ENCODE results near the gene FGF19.
"Not testable (repeated sequence)": the region's sequence is repeated elsewhere in the genome, so short reads cannot be mapped to it uniquely, and the experiment has no call there.

The FGF19 gene

GRCh38 chr11:69695581-69695980 lies 8.2 kb downstream of the FGF19 start:
- DNase-seq = no peak

GRCh38 chr11:69694781-69695180 lies 9.0 kb downstream of the FGF19 start:
- no peak for DNase-seq

DNA sequence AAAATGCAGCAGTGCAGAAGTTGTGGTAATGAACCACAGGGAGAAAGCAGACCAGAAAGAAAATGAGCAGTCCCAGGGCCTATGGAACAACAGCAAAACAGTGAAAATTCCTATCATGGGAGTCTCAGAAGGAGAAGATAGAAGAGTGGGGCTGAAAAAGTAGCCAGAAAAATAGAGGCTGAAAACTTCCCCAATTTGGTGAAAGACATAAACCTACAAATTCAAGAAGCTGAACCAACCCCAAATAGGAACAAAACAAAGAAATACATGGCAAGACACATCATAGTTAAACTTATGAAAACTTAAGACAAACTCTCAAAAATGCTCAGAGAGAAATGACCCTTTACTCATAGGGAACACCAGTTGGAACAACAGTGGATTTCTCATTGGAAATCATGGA lies 11.4 kb downstream of the FGF19 start:
- DNase-seq = no peak

DNA sequence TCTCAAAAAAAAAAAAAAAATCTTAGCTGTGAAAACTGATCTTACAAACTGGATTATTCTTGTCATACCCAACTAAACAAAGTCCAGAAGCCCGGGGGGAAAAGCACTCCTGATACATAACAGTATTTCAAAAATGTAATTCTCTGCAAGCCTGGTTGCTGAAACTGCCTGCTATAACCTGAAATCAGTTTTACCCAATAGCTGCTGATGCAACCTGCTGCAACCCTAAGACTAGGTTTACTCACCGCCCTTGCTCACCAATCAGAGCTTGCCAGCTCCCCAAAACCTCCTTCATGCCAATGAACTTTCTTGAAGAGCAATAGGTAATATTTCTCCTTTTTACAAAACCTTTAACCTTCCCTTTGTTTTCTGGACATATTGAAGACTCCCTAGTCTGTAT lies 12.4 kb downstream of the FGF19 start:
- no peak for DNase-seq

- no peak for DNase-seq
Measured at GRCh38 chr11:69689484-69690319, 14.1 kb downstream of the FGF19 start.

DNA sequence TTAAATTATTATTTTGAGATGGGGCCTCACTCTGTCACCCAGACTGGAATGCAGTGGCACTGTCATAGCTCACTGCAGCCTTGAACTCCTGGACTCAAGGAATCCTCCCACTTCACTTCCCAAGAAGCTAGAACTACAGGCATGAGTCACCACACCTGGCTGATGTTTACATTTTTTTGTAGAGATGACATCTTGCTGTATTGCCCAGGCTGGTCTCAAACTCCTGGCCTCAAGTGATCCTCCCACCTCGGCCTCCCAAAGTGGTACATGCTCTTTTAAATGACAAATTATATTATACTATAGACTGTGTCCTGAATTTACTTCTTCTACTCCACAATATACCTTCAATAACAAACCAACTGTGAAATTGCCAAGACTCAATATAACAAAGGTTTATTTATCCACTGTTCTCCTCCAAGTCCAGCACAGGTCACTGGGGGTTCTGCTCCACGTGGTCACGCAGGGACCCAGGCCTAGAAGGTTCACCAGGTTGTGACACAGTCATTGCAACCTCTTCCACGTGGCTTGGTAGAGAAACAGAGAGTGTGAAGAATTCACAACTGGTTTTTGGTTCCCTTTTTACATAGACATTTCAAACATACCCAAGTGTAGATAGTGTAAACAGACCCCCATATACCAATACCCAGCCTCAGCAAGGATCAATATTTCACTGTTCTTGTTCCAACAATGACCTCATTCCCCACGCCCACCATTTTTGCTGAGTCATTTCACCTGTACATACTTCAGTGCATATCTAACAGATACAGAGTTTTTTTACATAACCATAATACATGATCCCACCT lies 15.7 kb downstream of the FGF19 start:
- DNase-seq = not testable (repeated sequence)

GRCh38 chr11:69686856-69687255 lies 17.0 kb downstream of the FGF19 start:
- no peak for DNase-seq

GRCh38 chr11:69686452-69686851 lies 17.4 kb downstream of the FGF19 start:
- no peak for DNase-seq

DNA sequence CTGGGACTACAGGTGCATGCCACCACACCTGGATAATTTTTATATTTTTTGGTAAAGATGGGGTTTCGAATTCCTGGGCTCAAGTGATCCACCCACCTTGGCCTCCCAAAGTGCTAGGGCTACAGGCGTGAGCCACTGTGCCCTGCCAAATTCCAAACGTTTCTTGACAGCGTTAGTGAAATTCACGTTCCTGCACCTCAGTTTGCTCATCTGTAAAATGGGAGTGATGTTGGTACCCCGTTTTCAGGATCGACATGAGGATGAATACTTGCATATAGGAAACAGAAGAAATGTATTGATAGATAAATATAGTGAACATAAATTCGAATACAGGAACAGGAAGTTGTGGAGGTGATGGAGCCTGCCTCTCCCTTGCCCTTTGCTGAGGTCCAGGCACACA lies 18.5 kb downstream of the FGF19 start:
- no peak for DNase-seq

DNA sequence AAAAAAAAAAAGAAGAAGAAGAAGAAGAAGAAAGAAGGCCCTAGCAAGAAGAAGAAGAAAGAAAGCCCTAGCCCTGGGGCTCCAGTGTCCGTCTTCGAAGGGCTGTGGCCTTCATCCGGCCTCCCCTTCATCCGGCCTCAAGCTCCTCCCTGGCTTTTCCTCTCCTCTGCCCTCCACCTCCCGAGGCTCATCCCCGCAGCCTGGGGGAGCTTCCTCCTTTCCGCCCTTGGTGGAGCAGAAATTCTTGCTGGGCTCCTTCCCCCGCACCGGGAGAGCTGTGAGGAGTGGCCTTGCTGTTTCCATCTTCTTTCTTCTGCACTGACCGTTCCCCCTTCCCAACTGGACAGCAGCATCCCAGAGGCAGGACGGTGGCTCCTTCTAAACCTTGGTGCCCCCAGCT lies 19.2 kb downstream of the FGF19 start:
- DNase-seq = no peak

- no peak for DNase-seq
Measured at GRCh38 chr11:69683764-69684333, 20.0 kb downstream of the FGF19 start.

GRCh38 chr11:69682681-69683326 lies 21.0 kb downstream of the FGF19 start:
- no peak for DNase-seq

DNA sequence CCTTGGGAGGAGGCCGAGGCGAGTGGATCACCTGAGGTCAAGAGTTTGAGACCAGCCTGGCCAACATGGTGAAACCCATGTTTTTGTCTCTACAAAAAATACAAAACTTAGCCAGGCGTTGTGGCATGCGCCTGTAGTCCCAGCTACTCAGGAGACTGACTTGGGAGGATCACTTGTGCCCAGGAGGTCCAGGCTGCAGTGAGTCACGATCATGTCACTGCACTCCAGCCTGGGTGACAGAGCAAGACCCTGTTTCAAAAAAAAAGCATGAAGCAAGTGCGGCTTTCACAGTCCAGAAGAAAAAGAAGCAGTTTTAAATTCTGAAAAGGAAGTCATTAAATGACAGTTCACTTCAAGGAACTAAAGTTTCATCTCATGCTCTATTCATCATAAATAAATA lies 21.6 kb downstream of the FGF19 start:
- DNase-seq = no peak

DNA sequence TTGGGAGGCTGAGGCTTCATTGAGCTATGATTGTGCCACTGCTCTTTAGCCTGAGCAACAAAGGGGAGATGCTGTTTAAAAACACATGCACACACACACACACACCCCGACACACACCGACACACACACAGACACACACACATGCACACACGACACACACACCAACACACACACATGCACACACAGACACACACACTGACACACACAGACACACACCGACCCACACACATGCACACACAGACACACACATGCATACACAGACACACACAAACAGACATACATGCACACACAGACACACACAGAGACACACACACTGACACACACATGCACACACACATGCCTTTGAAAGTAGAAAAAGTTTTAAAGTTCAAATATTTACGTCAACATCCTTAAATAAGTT lies 23.1 kb downstream of the FGF19 start:
- DNase-seq = no peak

GRCh38 chr11:69677749-69678148 lies 26.1 kb downstream of the FGF19 start:
- DNase-seq = no peak

GRCh38 chr11:69674886-69675714 lies 28.7 kb downstream of the FGF19 start, which contains the start of gene LTO1:
LTO1 (minus strand) TSS chr11:69675353; CDS start chr11:69675239, 114 bp downstream.
- DNase-seq = peak; percentile 98

DNA sequence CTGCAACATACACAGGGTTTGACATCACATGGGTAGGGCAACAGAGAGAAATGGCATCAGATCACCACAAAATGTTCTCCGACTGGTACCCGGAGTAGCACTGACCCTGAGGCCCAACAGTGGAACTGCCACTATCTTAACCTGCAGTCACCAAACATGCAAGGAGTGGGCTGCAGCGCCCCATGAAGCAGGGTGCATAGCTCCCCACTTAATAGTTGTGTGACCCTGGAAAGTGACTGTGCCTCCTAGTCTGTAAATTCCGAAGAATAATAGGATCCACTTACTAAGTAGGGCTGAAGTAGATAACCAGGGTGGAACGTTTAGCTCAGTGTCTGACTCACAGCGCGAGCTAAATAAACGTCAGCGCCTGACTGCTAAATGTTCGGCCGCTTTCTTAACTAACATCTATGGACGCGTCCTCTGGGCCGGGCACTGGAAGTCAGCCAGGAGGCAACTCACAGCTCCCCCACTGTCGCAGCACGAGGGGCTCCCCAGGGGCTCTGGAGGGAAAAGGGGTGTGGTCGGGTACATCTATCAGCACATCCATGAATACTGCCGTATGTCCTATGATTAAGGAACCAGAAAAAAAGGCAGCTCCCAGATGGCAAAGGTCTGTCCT lies 29.4 kb downstream of the FGF19 start:
- peak; percentile 58 for DNase-seq

DNA sequence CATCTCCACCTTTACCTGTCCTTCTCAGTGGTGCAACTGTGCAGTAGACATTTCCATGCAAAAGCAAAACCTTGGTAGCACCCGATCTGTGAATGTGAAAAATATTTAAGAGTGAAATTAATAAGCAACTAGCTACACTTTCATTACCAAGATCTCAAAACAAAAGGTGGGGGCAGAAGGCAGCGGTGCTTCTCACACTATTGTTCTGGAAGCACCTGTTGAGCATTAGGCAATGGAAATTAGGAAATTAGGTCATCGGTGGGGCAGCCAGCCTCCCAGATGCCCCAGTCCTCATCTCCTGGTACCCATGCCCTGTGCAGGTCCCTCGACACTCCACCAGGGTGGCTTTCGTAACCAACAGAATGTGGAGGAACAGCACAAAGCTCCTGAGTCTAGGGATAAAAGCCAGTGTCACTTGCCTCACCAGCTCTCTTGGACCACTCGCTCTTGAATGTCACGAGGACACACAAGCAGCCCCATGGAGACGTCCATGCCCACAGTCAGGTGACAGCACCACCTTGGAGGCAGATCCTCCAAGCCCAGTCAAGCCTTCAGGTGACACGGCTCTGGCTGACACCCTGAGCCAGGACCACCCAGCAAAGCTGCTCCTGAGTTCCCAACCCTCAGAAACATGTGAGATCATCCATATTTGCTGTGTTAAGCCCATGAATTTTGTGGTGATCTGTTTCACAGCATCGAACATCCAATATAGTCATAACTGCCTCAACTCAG lies 31.9 kb downstream of the FGF19 start:
- DNase-seq = no peak

DNA sequence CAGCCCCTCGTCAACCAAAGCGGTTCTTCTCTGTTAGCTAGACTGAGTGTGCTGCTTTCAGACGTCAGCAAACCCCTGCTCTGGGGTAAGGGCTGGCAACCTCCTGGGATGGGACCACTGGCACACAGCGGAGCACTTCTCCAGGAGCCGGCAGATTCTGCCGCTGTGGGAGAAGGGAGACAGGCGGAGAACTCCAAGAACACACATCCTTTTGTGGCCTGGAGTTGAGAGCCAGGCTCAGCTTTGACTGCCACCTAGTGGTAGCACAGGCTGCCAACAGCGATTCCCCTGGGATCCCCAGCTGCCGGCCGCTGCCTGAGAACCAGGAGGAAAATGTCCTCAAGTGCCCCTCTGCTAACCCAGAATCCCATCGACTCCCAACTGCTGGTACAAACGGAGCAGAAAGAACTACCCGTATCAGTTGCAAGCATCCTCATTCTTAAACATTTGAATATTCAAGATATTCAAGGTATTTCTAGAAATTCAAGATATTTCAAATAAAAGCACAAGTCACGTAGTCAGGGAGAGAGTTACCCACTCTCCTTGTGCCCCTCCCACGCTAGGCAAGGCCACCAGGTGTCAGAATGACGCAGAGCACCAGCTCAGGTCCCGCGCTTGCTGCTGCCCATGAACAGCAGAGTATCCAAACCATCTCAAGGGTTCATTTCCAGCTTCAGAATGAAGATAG lies 33.5 kb downstream of the FGF19 start:
- DNase-seq = peak; percentile 76

DNA sequence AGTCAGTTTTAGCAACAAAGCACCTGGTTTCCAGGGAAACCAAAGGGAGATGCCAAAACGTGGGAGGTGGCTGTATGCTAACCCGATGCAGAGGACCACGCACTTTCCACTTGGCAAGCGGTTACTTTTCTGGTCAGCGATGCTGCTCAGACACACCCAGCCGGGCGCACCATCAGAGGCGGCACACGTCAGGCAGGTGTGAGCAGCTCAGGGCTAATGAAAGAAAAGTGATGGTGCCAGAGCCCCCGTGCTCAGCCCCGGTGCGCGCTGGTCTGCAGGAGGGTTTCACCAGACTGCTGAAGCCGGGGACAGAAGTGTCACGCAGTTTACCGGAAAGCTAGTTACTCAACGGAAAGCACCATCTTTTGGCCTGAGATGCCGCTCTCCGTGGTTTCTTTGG lies 34.3 kb downstream of the FGF19 start:
- no peak for DNase-seq

Measured in suppressor macrophage treated with lipopolysaccharide for 4 hours (primary cell).